Loucy (cell line): ENCODE data around the gene TRHDE.

Experiments used
- EZH2phosphoT487 ChIP-seq: fragments of 200-600 bp; IDR thresholded peaks from 2 replicates; pipeline ENCODE4 v1.6.1; 2018; ENCODE audit warnings: antibody characterized with exemption, mild to moderate bottlenecking, moderate library complexity, borderline replicate concordance
- TF ChIP-seq, protein P1 (sequence below): fragments of 200-600 bp; sonication (generic); conservative IDR thresholded peaks from 2 replicates; pipeline ENCODE4 v1.5.1; 2014; ENCODE audit warnings: mild to moderate bottlenecking, antibody characterized with exemption, low read length

DNA sequence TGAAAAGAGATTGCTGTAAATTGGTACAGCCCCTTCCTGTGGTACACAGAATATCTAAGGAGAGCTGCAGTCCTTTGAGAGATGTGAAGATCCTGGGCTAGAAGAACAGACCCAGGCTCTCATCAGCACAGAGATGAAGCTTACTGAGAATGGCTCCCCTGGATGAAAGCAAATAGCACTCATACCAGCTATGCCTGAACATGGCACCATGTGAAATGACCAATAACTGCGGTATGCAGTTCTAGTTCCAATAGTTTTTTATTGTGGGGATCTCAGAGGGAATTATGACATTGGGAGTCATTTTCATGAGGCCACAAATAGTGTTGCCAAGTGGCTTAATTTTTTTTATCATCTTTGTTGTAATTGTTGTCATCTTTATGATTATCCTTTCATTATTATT is 15.4 kb upstream of the TRHDE start:
- TF ChIP-seq, protein P1, sequence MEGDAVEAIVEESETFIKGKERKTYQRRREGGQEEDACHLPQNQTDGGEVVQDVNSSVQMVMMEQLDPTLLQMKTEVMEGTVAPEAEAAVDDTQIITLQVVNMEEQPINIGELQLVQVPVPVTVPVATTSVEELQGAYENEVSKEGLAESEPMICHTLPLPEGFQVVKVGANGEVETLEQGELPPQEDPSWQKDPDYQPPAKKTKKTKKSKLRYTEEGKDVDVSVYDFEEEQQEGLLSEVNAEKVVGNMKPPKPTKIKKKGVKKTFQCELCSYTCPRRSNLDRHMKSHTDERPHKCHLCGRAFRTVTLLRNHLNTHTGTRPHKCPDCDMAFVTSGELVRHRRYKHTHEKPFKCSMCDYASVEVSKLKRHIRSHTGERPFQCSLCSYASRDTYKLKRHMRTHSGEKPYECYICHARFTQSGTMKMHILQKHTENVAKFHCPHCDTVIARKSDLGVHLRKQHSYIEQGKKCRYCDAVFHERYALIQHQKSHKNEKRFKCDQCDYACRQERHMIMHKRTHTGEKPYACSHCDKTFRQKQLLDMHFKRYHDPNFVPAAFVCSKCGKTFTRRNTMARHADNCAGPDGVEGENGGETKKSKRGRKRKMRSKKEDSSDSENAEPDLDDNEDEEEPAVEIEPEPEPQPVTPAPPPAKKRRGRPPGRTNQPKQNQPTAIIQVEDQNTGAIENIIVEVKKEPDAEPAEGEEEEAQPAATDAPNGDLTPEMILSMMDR, result no peak
- TF ChIP-seq EZH2phosphoT487, result no peak
